WTC11 (cell line): Measurements from ENCODE around the gene SYT7. TPM values are rescaled to one million over a fixed set of nuclear protein-coding genes. Genes with fewer than 3 reads are reported as not detected.
A peak's percentile ranks its signal among the peaks of the same experiment; 100 is the strongest.

ENCODE experiments used
- AFF4 ChIP-seq: sonication (generic); formaldehyde crosslinking; IDR thresholded peaks from 2 replicates; pipeline ENCODE4 v1.8.1; 2023; ENCODE audit warnings: mild to moderate bottlenecking, missing genetic modification reagents, borderline replicate concordance
- ATF3 ChIP-seq: sonication (generic); formaldehyde crosslinking; conservative IDR thresholded peaks from 2 replicates; pipeline ENCODE4 v1.8.1; 2022; ENCODE audit warnings: mild to moderate bottlenecking, missing genetic modification reagents
- CREM ChIP-seq: sonication (generic); formaldehyde crosslinking; IDR thresholded peaks from 2 replicates; pipeline ENCODE4 v1.8.1; 2022; ENCODE audit warnings: mild to moderate bottlenecking, missing genetic modification reagents, moderate library complexity
- ELF4 ChIP-seq: sonication (generic); formaldehyde crosslinking; IDR thresholded peaks from 2 replicates; pipeline ENCODE4 v1.8.1; 2022; ENCODE audit warnings: low read depth, mild to moderate bottlenecking, moderate library complexity, missing genetic modification reagents
- ESRRA ChIP-seq: sonication (generic); formaldehyde crosslinking; IDR thresholded peaks from 2 replicates; pipeline ENCODE4 v1.8.1; 2022; ENCODE audit warnings: mild to moderate bottlenecking, missing genetic modification reagents, borderline replicate concordance
- FOXP4 ChIP-seq: sonication (generic); formaldehyde crosslinking; IDR thresholded peaks from 2 replicates; pipeline ENCODE4 v1.8.0; 2022; ENCODE audit warnings: mild to moderate bottlenecking, missing genetic modification reagents
- GRHL2 ChIP-seq: fragments of 250-450 bp; sonication (Bioruptor Pico); IDR thresholded peaks from 2 replicates; pipeline ENCODE4 v1.8.0; 2022; ENCODE audit warnings: mild to moderate bottlenecking, moderate library complexity; ENCODE audit not compliant: insufficient replicate concordance, severe bottlenecking
- HMGA2 ChIP-seq: fragments of 250-450 bp; sonication (Bioruptor Pico); IDR thresholded peaks from 2 replicates; pipeline ENCODE4 v1.4.0; 2021; ENCODE audit warnings: mild to moderate bottlenecking, moderate library complexity
- IRF2 ChIP-seq: sonication (generic); formaldehyde crosslinking; IDR thresholded peaks from 2 replicates; pipeline ENCODE4 v1.8.0; 2022; ENCODE audit warnings: low read depth, missing genetic modification reagents, borderline replicate concordance
- JUN ChIP-seq: sonication (generic); formaldehyde crosslinking; IDR thresholded peaks from 2 replicates; pipeline ENCODE4 v1.8.0; 2023; ENCODE audit warnings: mild to moderate bottlenecking, missing genetic modification reagents
- MAX ChIP-seq: sonication (generic); formaldehyde crosslinking; IDR thresholded peaks from 2 replicates; pipeline ENCODE4 v1.8.0; 2022; ENCODE audit warnings: mild to moderate bottlenecking, missing genetic modification reagents
- MYBL2 ChIP-seq: sonication (generic); formaldehyde crosslinking; IDR thresholded peaks from 2 replicates; pipeline ENCODE4 v1.8.1; 2023; ENCODE audit warnings: mild to moderate bottlenecking, moderate library complexity, missing genetic modification reagents
- TCF7 ChIP-seq: sonication (generic); formaldehyde crosslinking; IDR thresholded peaks from 2 replicates; pipeline ENCODE4 v1.8.0; 2022; ENCODE audit warnings: mild to moderate bottlenecking, low read depth, missing genetic modification reagents, moderate library complexity
- TEAD1 ChIP-seq: sonication (generic); formaldehyde crosslinking; IDR thresholded peaks from 2 replicates; pipeline ENCODE4 v1.8.0; 2022; ENCODE audit warnings: mild to moderate bottlenecking, missing genetic modification reagents
- TEAD4 ChIP-seq: sonication (generic); formaldehyde crosslinking; IDR thresholded peaks from 2 replicates; pipeline ENCODE4 v1.8.0; 2022; ENCODE audit warnings: mild to moderate bottlenecking, missing genetic modification reagents
- ZBTB43 ChIP-seq: sonication (generic); formaldehyde crosslinking; IDR thresholded peaks from 2 replicates; pipeline ENCODE4 v1.8.1; 2023; ENCODE audit warnings: mild to moderate bottlenecking, missing genetic modification reagents
- ZNF121 ChIP-seq: sonication (generic); formaldehyde crosslinking; IDR thresholded peaks from 2 replicates; pipeline ENCODE4 v1.8.0; 2023; ENCODE audit warnings: missing genetic modification reagents
- ZNF317 ChIP-seq: sonication (generic); formaldehyde crosslinking; IDR thresholded peaks from 2 replicates; pipeline ENCODE4 v1.8.1; 2023; ENCODE audit warnings: low read depth, mild to moderate bottlenecking, moderate library complexity, missing genetic modification reagents, borderline replicate concordance
- ZNF425 ChIP-seq: fragments of 250-450 bp; sonication (Bioruptor Pico); conservative IDR thresholded peaks from 2 replicates; pipeline ENCODE4 v1.9.0; 2021; ENCODE audit warnings: mild to moderate bottlenecking
- ZNF671 ChIP-seq: fragments of 250-450 bp; sonication (Bioruptor Pico); IDR thresholded peaks from 2 replicates; pipeline ENCODE4 v1.8.0; 2021; ENCODE audit warnings: mild to moderate bottlenecking
- total RNA-seq: library from RNA; stranded (reverse); gene quantifications from 3 replicates; pipeline ENCODE4 v1.2.3, GENCODE V29; 2021
- TF ChIP-seq, protein P1 (sequence below): fragments of 250-450 bp; sonication (Bioruptor Pico); IDR thresholded peaks from 2 replicates; pipeline ENCODE4 v1.9.0; 2021; ENCODE audit warnings: moderate library complexity, mild to moderate bottlenecking, inconsistent platforms, borderline replicate concordance
- TF ChIP-seq, protein P2 (sequence below): sonication (generic); formaldehyde crosslinking; IDR thresholded peaks from 2 replicates; pipeline ENCODE4 v1.8.0; 2022; ENCODE audit warnings: mild to moderate bottlenecking, missing genetic modification reagents
- TF ChIP-seq, protein P3 (sequence below): fragments of 250-450 bp; sonication (Bioruptor Pico); IDR thresholded peaks from 2 replicates; pipeline ENCODE4 v1.9.0; 2021; ENCODE audit warnings: mild to moderate bottlenecking
- TF ChIP-seq, protein P4 (sequence below): sonication (generic); formaldehyde crosslinking; IDR thresholded peaks from 2 replicates; pipeline ENCODE4 v1.8.1; 2023; ENCODE audit warnings: mild to moderate bottlenecking, missing genetic modification reagents

Gene SYT7
- total RNA-seq, 1 experiment from 2014 or later: 12.5 TPM

DNA sequence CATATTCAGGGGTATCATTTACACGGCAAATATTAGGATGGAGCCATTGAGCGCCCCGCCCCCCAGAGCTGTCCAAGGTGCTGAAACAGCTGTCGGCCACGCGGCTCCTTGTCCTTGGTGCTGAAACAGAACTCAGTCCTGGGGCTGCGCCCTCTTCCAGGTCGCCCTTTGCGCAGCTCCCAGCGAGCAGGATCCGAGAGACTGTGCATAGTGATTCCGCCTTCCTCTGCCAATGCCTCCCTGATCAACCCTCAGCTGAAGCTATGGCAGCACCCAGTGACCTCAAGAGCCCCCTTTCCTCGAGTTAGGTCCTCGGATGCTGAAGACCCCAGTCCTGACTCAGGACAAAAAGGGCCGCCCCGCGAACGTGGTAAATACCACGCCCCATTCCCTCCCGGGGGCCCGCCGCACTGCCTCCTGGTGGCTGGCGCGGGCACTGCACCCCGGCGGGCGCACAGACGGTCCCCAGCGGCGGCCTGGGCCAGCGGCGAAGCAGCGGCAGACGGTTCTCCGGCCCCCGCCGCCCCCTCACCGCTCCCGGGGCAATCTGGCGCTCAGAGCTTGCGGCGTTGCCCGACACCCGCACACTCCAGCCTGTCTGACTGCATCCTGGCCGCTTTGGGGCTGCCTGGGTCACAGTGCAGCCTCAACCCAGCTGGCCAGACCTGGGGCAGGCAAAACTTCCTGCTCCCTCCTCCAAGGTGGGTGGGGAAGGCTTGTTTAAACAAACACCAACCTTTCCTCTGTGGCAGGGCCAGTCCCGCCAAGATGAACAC, 13.4 kb downstream of the SYT7 start (continued):
- TF ChIP-seq FOXP4 (peak; percentile 100), TEAD1 (CRISPR knock-in tag) (peak; percentile 100), JUN (CRISPR knock-in tag) (peak; percentile 100), ESRRA (CRISPR knock-in tag) (peak; percentile 99), ZNF425 (CRISPR knock-in tag) (no peak), IRF2 (peak; percentile 97), ZBTB43 (CRISPR knock-in tag) (peak; percentile 100), TEAD4 (CRISPR knock-in tag) (peak; percentile 100), MAX (peak; percentile 99), TCF7 (peak; percentile 99), ELF4 (CRISPR knock-in tag) (peak; percentile 99), MYBL2 (CRISPR knock-in tag) (peak; percentile 99), GRHL2 (CRISPR knock-in tag) (no peak), ZNF317 (peak; percentile 88), ATF3 (CRISPR knock-in tag) (peak; percentile 96), HMGA2 (CRISPR knock-in tag) (no peak), CREM (CRISPR knock-in tag) (peak; percentile 98), ZNF121 (CRISPR knock-in tag) (peak; percentile 93), ZNF671 (CRISPR knock-in tag) (0 out of 2 replicates have a peak, but pooled peaks have one; percentile 59), AFF4 (peak; percentile 99)
- TF ChIP-seq, protein P1, sequence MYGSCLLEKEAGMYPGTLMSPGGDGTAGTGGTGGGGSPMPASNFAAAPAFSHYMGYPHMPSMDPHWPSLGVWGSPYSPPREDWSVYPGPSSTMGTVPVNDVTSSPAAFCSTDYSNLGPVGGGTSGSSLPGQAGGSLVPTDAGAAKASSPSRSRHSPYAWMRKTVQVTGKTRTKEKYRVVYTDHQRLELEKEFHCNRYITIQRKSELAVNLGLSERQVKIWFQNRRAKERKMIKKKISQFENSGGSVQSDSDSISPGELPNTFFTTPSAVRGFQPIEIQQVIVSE: no peak
- TF ChIP-seq, protein P2, sequence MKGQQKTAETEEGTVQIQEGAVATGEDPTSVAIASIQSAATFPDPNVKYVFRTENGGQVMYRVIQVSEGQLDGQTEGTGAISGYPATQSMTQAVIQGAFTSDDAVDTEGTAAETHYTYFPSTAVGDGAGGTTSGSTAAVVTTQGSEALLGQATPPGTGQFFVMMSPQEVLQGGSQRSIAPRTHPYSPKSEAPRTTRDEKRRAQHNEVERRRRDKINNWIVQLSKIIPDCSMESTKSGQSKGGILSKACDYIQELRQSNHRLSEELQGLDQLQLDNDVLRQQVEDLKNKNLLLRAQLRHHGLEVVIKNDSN (CRISPR knock-in tag): peak; percentile 96
- TF ChIP-seq, protein P3, sequence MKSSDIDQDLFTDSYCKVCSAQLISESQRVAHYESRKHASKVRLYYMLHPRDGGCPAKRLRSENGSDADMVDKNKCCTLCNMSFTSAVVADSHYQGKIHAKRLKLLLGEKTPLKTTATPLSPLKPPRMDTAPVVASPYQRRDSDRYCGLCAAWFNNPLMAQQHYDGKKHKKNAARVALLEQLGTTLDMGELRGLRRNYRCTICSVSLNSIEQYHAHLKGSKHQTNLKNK (CRISPR knock-in tag): no peak
- TF ChIP-seq, protein P4, sequence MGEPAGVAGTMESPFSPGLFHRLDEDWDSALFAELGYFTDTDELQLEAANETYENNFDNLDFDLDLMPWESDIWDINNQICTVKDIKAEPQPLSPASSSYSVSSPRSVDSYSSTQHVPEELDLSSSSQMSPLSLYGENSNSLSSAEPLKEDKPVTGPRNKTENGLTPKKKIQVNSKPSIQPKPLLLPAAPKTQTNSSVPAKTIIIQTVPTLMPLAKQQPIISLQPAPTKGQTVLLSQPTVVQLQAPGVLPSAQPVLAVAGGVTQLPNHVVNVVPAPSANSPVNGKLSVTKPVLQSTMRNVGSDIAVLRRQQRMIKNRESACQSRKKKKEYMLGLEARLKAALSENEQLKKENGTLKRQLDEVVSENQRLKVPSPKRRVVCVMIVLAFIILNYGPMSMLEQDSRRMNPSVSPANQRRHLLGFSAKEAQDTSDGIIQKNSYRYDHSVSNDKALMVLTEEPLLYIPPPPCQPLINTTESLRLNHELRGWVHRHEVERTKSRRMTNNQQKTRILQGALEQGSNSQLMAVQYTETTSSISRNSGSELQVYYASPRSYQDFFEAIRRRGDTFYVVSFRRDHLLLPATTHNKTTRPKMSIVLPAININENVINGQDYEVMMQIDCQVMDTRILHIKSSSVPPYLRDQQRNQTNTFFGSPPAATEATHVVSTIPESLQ (CRISPR knock-in tag): peak; percentile 98
